IMR-90 (cell line): ENCODE measurements around the gene OPHN1. TPM values are rescaled to one million over a fixed set of nuclear protein-coding genes. Genes with fewer than 3 reads are reported as not detected.

Experiments used
- ATAC-seq: fragments of 200-7000 bp; cut with Tn5 transposase; 2 replicates; pipeline ENCODE4 v1.9.1; 2020; ENCODE audit warnings: low read depth, mild to moderate bottlenecking, moderate library complexity
- BruUV-seq: library from RNA; stranded (reverse); fragments of 400-500 nt; replicated peaks from 2 replicates; lab custom pipeline; 2021; lab: Mats Ljungman, UMichigan
- CTCF ChIA-PET: fragments of 300-600 bp; formaldehyde crosslinking; extraction: SDS; loops from one replicate; lab custom pipeline; 2021; ENCODE audit warnings: antibody characterized with exemption; lab: Yijun Ruan, JAX
- POLR2A ChIA-PET: fragments of 300-600 bp; sonication (Branson Sonifier 250); formaldehyde crosslinking; loops from one replicate; lab custom pipeline; 2022; ENCODE audit warnings: antibody characterized with exemption; ENCODE audit not compliant: unreplicated experiment; lab: Charles Lee
- DNase-seq: peaks from one replicate; pipeline ENCODE4 v3.0.0; 2013
- H2AFZ ChIP-seq: replicated peaks from 2 replicates; pipeline ENCODE3; 2013; ENCODE audit warnings: low read length, mild to moderate bottlenecking; ENCODE audit not compliant: poor library complexity
- H2AK5ac ChIP-seq: 2 replicates; pipeline ENCODE4 v1.6.1; 2013; ENCODE audit warnings: low read depth, low read length, inconsistent platforms
- H2AK9ac ChIP-seq: replicated peaks from 2 replicates; pipeline ENCODE3; 2013; ENCODE audit warnings: mild to moderate bottlenecking, low read depth, low read length, moderate library complexity; ENCODE audit not compliant: poor library complexity
- H2BK120ac ChIP-seq: 2 replicates; pipeline ENCODE4 v1.6.1; 2013; ENCODE audit warnings: low read depth, low read length, inconsistent platforms
- H2BK15ac ChIP-seq: 3 replicates; pipeline ENCODE4 v1.6.1; 2013; ENCODE audit warnings: low read depth, low read length, inconsistent platforms
- H2BK20ac ChIP-seq: 2 replicates; pipeline ENCODE4 v1.6.1; 2013; ENCODE audit warnings: low read depth, mild to moderate bottlenecking, inconsistent platforms, low read length, moderate library complexity
- H2BK5ac ChIP-seq: 2 replicates; pipeline ENCODE4 v1.6.1; 2013; ENCODE audit warnings: mild to moderate bottlenecking, low read depth, low read length, inconsistent platforms; ENCODE audit not compliant: poor library complexity, severe bottlenecking
- H3K14ac ChIP-seq: replicated peaks from 2 replicates; pipeline ENCODE4 v1.6.1; 2013; ENCODE audit warnings: low read depth, low read length, inconsistent platforms
- H3K18ac ChIP-seq: 2 replicates; pipeline ENCODE4 v1.6.1; 2013; ENCODE audit warnings: low read depth, low read length, control low read depth
- H3K23ac ChIP-seq: 2 replicates; pipeline ENCODE4 v1.6.1; 2013; ENCODE audit warnings: low read depth, low read length, inconsistent platforms
- H3K27ac ChIP-seq: 2 replicates; pipeline ENCODE4 v1.5.1; 2013; ENCODE audit warnings: mild to moderate bottlenecking, control low read depth, low read length; ENCODE audit not compliant: insufficient read depth
- H3K27me3 ChIP-seq: 2 replicates; pipeline ENCODE4 v1.6.1; 2013; ENCODE audit warnings: low read length; ENCODE audit not compliant: control insufficient read depth, insufficient read depth
- H3K36me3 ChIP-seq: 2 replicates; pipeline ENCODE4 v1.6.1; 2013; ENCODE audit warnings: low read length, mixed read lengths; ENCODE audit not compliant: control insufficient read depth, insufficient read depth
- H3K4ac ChIP-seq: 2 replicates; pipeline ENCODE4 v1.6.1; 2013; ENCODE audit warnings: low read depth, low read length, inconsistent platforms
- H3K4me1 ChIP-seq: 2 replicates; pipeline ENCODE4 v1.6.1; 2013; ENCODE audit warnings: low read length, mixed read lengths; ENCODE audit not compliant: control insufficient read depth, insufficient read depth
- H3K4me2 ChIP-seq: 2 replicates; pipeline ENCODE4 v1.6.1; 2013; ENCODE audit warnings: low read depth, mild to moderate bottlenecking, control low read depth, low read length, moderate library complexity
- H3K4me3 ChIP-seq: 2 replicates; pipeline ENCODE4 v1.5.1; 2013; ENCODE audit warnings: low read depth, mild to moderate bottlenecking, control low read depth, low read length, moderate library complexity; ENCODE audit not compliant: insufficient read depth
- H3K56ac ChIP-seq: 2 replicates; pipeline ENCODE4 v1.6.1; 2013; ENCODE audit warnings: low read length, inconsistent platforms; ENCODE audit not compliant: insufficient read depth; ENCODE audit errors: extremely low read depth
- H3K79me1 ChIP-seq, 2 experiments: 2 replicates each; pipeline ENCODE4 v1.6.1; 2013; ENCODE audit warnings: low read length in 2 of 2, inconsistent platforms in 1 of 2, low read depth in 1 of 2
- H3K9ac ChIP-seq: 2 replicates; pipeline ENCODE4 v1.6.1; 2013; ENCODE audit warnings: low read depth, low read length, control low read depth
- H3K9me1 ChIP-seq: 2 replicates; pipeline ENCODE4 v1.6.1; 2013; ENCODE audit warnings: low read length, inconsistent platforms; ENCODE audit not compliant: insufficient read depth
- H3K9me3 ChIP-seq: 2 replicates; pipeline ENCODE4 v1.6.1; 2013; ENCODE audit warnings: low read length; ENCODE audit not compliant: control insufficient read depth, insufficient read depth
- H4K20me1 ChIP-seq: 2 replicates; pipeline ENCODE4 v1.6.1; 2013; ENCODE audit warnings: low read length, inconsistent platforms; ENCODE audit not compliant: insufficient read depth
- H4K5ac ChIP-seq: 2 replicates; pipeline ENCODE4 v1.6.1; 2013; ENCODE audit warnings: mild to moderate bottlenecking, low read depth, low read length, control low read depth
- H4K8ac ChIP-seq, 2 experiments: 2 replicates each; pipeline ENCODE4 v1.6.1; 2013; ENCODE audit warnings: low read depth in 2 of 2, low read length in 2 of 2, control low read depth in 1 of 2, inconsistent platforms in 1 of 2
- H4K91ac ChIP-seq: 2 replicates; pipeline ENCODE4 v1.6.1; 2013; ENCODE audit warnings: low read depth, low read length, inconsistent platforms; ENCODE audit not compliant: insufficient read depth
- BHLHE40 ChIP-seq: fragments of 150-350 bp; IDR thresholded peaks from 2 replicates; pipeline ENCODE4 v1.6.1; 2016; ENCODE audit warnings: mild to moderate bottlenecking, low read depth, low read length
- CEBPB ChIP-seq: IDR thresholded peaks from 2 replicates; pipeline ENCODE4 v1.6.1; 2012; ENCODE audit warnings: low read depth, low read length, improper control_type of control experiment
- CHD1 ChIP-seq: IDR thresholded peaks from 2 replicates; pipeline ENCODE4 v1.6.1; 2012; ENCODE audit warnings: low read depth, low read length, improper control_type of control experiment
- CTCF ChIP-seq: conservative IDR thresholded peaks from 2 replicates; pipeline ENCODE4 v1.5.1; 2012; ENCODE audit warnings: mild to moderate bottlenecking, low read depth, low read length, improper control_type of control experiment
- MAFK ChIP-seq: IDR thresholded peaks from 2 replicates; pipeline ENCODE4 v1.6.1; 2012; ENCODE audit warnings: low read depth, low read length, improper control_type of control experiment
- MXI1 ChIP-seq: IDR thresholded peaks from 2 replicates; pipeline ENCODE4 v1.6.1; 2012; ENCODE audit warnings: low read depth, mild to moderate bottlenecking, low read length, moderate library complexity, borderline replicate concordance
- RAD21 ChIP-seq: IDR thresholded peaks from 2 replicates; pipeline ENCODE4 v1.6.1; 2012; ENCODE audit warnings: low read length, improper control_type of control experiment
- RCOR1 ChIP-seq: IDR thresholded peaks from 2 replicates; pipeline ENCODE4 v1.6.1; 2012; ENCODE audit warnings: mild to moderate bottlenecking, low read length, improper control_type of control experiment; ENCODE audit not compliant: insufficient replicate concordance
- WGBS, 2 experiments: methylation state at CpG; one replicate each; pipeline versions ENCODE4 v1.1.5 to v1.1.7; 2013; ENCODE audit warnings: missing lambda C conversion rate in 2 of 2; ENCODE audit not compliant: insufficient read length in 1 of 2; ENCODE audit errors: extremely low coverage in 2 of 2; 5-methylcytosine and 5-hydroxymethylcytosine counted together
- dilution Hi-C: fragments of 300-500 bp; cut with HindIII; formaldehyde crosslinking; loops from one replicate; pipeline ENCODE4 v1.14.3; 2018; ENCODE audit warnings: low sequenced_read_pairs; ENCODE audit not compliant: unreplicated experiment
- in situ Hi-C: fragments of 300-500 bp; cut with MboI; formaldehyde crosslinking; loops from 3 replicates; pipeline ENCODE4 v1.14.3; 2019; ENCODE audit warnings: low sequenced_read_pairs, inconsistent platforms, mixed read lengths
- intact Hi-C: fragments of 100-400 bp; cut with micrococcal nuclease; formaldehyde crosslinking; loops from 2 replicates; pipeline ENCODE4 v1.10.0; 2022
- polyA plus RNA-seq, 3 experiments: library from polyadenylated mRNA; depleted of rRNA; stranded (reverse); fragments of >200 nt; gene quantifications; 2 replicates each; pipeline ENCODE4 v1.2.3, GENCODE V29; 2012; ENCODE audit warnings: low replicate concordance in 1 of 3
- total RNA-seq: library from RNA; depleted of rRNA; stranded (reverse); fragments of >200 nt; gene quantifications from 2 replicates; pipeline ENCODE4 v1.2.3, GENCODE V29; 2012

Gene OPHN1
- total and polyA plus RNA-seq, 2 of the 4 experiments (the other 2 are of a cell fraction): 4.0 to 13.1 TPM

- Histone ChIP-seq H2BK20ac (no peak overlapping the region), H3K27ac (no peak overlapping the region), H2AK9ac (no peak overlapping the region), H3K4me3 (no peak overlapping the region), H2BK5ac (no peak overlapping the region), H3K4ac (no peak overlapping the region), H3K23ac (no peak overlapping the region), H3K18ac (no peak overlapping the region), H3K79me1 (no peaks in the 10 kb centered on the region; a peak in 1 of 4 replicates), H3K4me1 (no peaks in the 10 kb centered on the region; the same call in 1 of the 2 replicates), H3K4me2 (no peak overlapping the region), H3K56ac (no peak overlapping the region), H3K36me3 (no peaks in the 10 kb centered on the region), H2AFZ (no peak overlapping the region), H3K14ac (no peak overlapping the region), H4K8ac (no peak overlapping the region), H2AK5ac (no peak overlapping the region), H4K5ac (no peak overlapping the region), H2BK15ac (no peak overlapping the region), H3K9ac (no peak overlapping the region), H3K27me3 (no peaks in the 10 kb centered on the region; the same call in 1 of the 2 replicates), H2BK120ac (no peak overlapping the region), H4K20me1 (no peaks in the 10 kb centered on the region), H3K9me1 (no peaks in the 10 kb centered on the region), H4K91ac (no peak overlapping the region), H3K9me3 (no peaks in the 10 kb centered on the region)
- no peak for TF ChIP-seq BHLHE40
- TF ChIP-seq RCOR1: no peak
- TF ChIP-seq CEBPB: no peak
- no peak for TF ChIP-seq MAFK
- no peak for TF ChIP-seq CTCF
- no peak for TF ChIP-seq RAD21
- TF ChIP-seq MXI1: no peak
- TF ChIP-seq CHD1: no peak
- 100% methylated on average over 1 of the region's 2 CpGs; no CpG with 5 or more reads in 1 of the 2 experiments for WGBS, 2 experiments
- intact Hi-C loops: no loop called here
- ChIA-PET CTCF (no interaction called here), POLR2A (no interaction called here)
- BruUV-seq: no TSS peak
- no peak for DNase-seq
- ATAC-seq: no peak
- dilution Hi-C loops: no loop called here
- in situ Hi-C loops: no loop called here
Observed at GRCh38 chrX:68402094-68402493, 31.2 kb downstream of the OPHN1 start.
